IPS-NIHi7 (cell line): ENCODE results near the gene PRR7.
"Not testable (repeated sequence)": the region's sequence is repeated elsewhere in the genome, so short reads cannot be mapped to it uniquely, and the experiment has no call there.

ENCODE experiments used
- DNase-seq: peaks from one replicate; pipeline ENCODE4 v3.0.0; 2012; ENCODE audit warnings: mixed read lengths; ENCODE audit errors: extremely low spot score

PRR7 gene

GRCh38 chr5:177446200-177447065 is at the start of gene PRR7:
Gene PRR7 (plus strand): TSS chr5:177446814. CDS start chr5:177455068, 8,254 bp downstream.
- peak; percentile 78 for DNase-seq

- DNase-seq, result no peak
Observed at GRCh38 chr5:177397875-177398390, 48.7 kb upstream of the PRR7 start.

GRCh38 chr5:177399997-177400868 is 46.4 kb upstream of the PRR7 start, which contains the start of gene PFN3:
Gene PFN3 (minus strand): TSS chr5:177400661. CDS start chr5:177400576, 85 bp downstream.
- peak; percentile 42 for DNase-seq

- peak; percentile 92 for DNase-seq
Observed at GRCh38 chr5:177402271-177403043, 44.2 kb upstream of the PRR7 start.

GRCh38 chr5:177403102-177403791 is 43.4 kb upstream of the PRR7 start:
- no peak for DNase-seq

- peak; percentile 73 for DNase-seq
Observed at GRCh38 chr5:177403792-177404640, 42.6 kb upstream of the PRR7 start.

GRCh38 chr5:177404641-177405179 is 41.9 kb upstream of the PRR7 start:
- no peak for DNase-seq

GRCh38 chr5:177405312-177405711 is 41.3 kb upstream of the PRR7 start:
- no peak for DNase-seq

GRCh38 chr5:177405805-177406204 is 40.8 kb upstream of the PRR7 start:
- no peak for DNase-seq

GRCh38 chr5:177409043-177409801 is 37.4 kb upstream of the PRR7 start, which contains the start of gene F12:
Gene F12 (minus strand): TSS chr5:177409564. CDS start chr5:177409527, 37 bp downstream.
- DNase-seq, result no peak

- DNase-seq, result no peak
Observed at GRCh38 chr5:177410575-177410974, 36.0 kb upstream of the PRR7 start.

GRCh38 chr5:177412603-177413233 is 33.9 kb upstream of the PRR7 start:
- DNase-seq, result no peak

- DNase-seq, result no peak
Observed at GRCh38 chr5:177414481-177414880, 32.1 kb upstream of the PRR7 start.

- DNase-seq, result not testable (repeated sequence)
Observed at GRCh38 chr5:177417081-177417480, 29.5 kb upstream of the PRR7 start.

GRCh38 chr5:177419046-177419445 is 27.6 kb upstream of the PRR7 start:
- DNase-seq, result no peak

- not testable (repeated sequence) for DNase-seq
Observed at GRCh38 chr5:177420472-177420871, 26.1 kb upstream of the PRR7 start.

GRCh38 chr5:177421062-177421798 is 25.4 kb upstream of the PRR7 start:
- no peak for DNase-seq
